ENCODE measurements around the gene COL12A1. TPM values are rescaled to one million over a fixed set of nuclear protein-coding genes. Genes with fewer than 3 reads are reported as not detected.
A peak's percentile ranks its signal among the peaks of the same experiment; 100 is the strongest.

Gene COL12A1
- total and polyA plus RNA-seq, 11 donors = 3.1 to 26.8 (median 18.5) TPM

DNA sequence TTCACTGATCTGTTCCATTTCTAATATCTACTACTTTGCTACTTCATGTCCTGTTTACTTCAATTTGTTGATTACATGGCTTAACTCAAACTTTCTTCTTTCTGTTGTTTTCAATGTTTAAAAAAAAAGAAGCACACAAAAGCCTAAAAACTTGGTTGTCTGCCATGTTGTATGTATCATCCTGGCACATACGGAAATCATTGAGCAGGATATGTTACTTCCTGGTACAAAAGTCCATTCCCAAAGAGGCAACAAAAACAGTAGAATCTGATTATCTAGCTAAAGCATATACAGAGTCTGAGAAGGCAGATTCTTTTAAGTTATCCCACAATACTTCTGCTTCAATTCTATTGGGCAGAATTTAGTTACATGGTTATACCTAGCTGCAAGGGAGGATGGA, 14.5 kb upstream of the COL12A1 start:
- Histone ChIP-seq H3K9me3 (no peaks in the 10 kb centered on the region), H3K36me3 (no peaks in the 10 kb centered on the region), H3K4me1 (peaks cover 0 to 20% (median 9%) of the 10 kb centered on the region in 12 donors), H3K27me3 (no peaks in the 10 kb centered on the region), H3K27ac (no peak overlapping the region), H3K4me3 (no peak overlapping the region)
- 50 to 67% (median 60%) methylated on average over 1 of the region's 1 CpG for WGBS, 4 donors
- no peak for ATAC-seq
- TF ChIP-seq POLR2A (IDR thresholded peaks at IDR 0.05) = no peak
- TF ChIP-seq, protein P1, sequence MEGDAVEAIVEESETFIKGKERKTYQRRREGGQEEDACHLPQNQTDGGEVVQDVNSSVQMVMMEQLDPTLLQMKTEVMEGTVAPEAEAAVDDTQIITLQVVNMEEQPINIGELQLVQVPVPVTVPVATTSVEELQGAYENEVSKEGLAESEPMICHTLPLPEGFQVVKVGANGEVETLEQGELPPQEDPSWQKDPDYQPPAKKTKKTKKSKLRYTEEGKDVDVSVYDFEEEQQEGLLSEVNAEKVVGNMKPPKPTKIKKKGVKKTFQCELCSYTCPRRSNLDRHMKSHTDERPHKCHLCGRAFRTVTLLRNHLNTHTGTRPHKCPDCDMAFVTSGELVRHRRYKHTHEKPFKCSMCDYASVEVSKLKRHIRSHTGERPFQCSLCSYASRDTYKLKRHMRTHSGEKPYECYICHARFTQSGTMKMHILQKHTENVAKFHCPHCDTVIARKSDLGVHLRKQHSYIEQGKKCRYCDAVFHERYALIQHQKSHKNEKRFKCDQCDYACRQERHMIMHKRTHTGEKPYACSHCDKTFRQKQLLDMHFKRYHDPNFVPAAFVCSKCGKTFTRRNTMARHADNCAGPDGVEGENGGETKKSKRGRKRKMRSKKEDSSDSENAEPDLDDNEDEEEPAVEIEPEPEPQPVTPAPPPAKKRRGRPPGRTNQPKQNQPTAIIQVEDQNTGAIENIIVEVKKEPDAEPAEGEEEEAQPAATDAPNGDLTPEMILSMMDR (IDR thresholded peaks at IDR 0.05) = no peak
- intact Hi-C loops (cut with DNase I) = no loop called here
- DNase-seq = no peak

DNA sequence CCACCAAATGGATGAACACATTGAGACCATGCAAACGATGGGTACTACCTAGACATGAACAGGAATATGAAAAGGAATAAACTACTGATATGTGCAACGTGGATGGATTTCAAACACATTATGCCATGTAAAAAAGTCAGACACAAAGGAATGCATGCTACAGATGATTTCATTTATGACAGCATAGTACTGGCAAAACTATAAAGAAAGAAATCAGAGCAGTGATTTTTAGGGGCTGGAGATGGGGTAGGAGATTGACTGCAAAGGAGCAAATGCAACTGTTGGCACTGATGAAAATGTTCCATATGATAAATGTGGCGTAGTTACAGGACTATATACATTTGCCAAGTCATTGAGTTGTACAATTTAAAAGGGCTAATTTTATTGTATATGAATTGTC, 13.4 kb upstream of the COL12A1 start:
- Histone ChIP-seq H3K36me3 (no peaks in the 10 kb centered on the region), H3K4me3 (no peak overlapping the region), H3K9me3 (no peaks in the 10 kb centered on the region), H3K27me3 (no peaks in the 10 kb centered on the region), H3K4me1 (peaks cover 0 to 20% (median 9%) of the 10 kb centered on the region in 12 donors), H3K27ac (no peak overlapping the region)
- TF ChIP-seq, protein P1 (IDR thresholded peaks at IDR 0.05) = no peak
- TF ChIP-seq POLR2A (IDR thresholded peaks at IDR 0.05) = no peak
- WGBS, 4 donors = 85 to 91% (median 91%) methylated on average over 3 of the region's 3 CpGs
- DNase-seq (no peak), ATAC-seq (no peak)
- intact Hi-C loops (cut with DNase I) = loop anchor here in 4 of 10 donors (10.0 kb wide), 2 partner anchors 1124 to 1544 kb away; no protein-coding TSS in a partner anchor

DNA sequence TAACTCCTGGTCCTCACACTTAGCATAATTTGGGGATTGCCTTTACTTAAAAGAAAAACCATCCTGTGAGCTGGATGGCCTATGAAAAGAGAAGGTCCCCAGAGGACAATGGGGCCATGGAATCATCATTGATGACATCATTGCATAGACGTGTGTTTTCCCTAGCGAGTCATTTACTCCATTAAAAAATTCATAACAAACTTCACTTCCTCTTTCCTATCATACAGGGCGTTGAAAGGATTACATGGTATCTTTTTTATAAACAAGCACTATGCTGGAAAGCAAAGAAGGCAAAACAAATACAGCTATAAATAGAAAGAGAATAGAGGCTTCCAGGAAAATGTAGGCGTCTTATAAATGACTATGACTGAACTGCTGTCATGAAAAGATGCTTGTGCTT, 11.3 kb upstream of the COL12A1 start:
- Histone ChIP-seq H3K36me3 (no peaks in the 10 kb centered on the region), H3K27me3 (no peaks in the 10 kb centered on the region), H3K9me3 (no peaks in the 10 kb centered on the region), H3K27ac (peak overlapping the region in 8 of 12 donors; percentile 25 to 65 (median 40)), H3K4me1 (peaks cover 3 to 33% (median 16%) of the 10 kb centered on the region in 12 donors), H3K4me3 (peak overlapping the region in 1 of 12 donors; percentile 5)
- TF ChIP-seq, protein P1 (IDR thresholded peaks at IDR 0.05) = no peak
- TF ChIP-seq POLR2A (IDR thresholded peaks at IDR 0.05) = no peak
- WGBS, 4 donors = 5 to 16% (median 9%) methylated on average over 4 of the region's 4 CpGs
- intact Hi-C loops (cut with DNase I) = loop anchor here in 4 of 10 donors (10.0 kb wide), 2 partner anchors 1122 to 1542 kb away; no protein-coding TSS in a partner anchor
- ATAC-seq (peak; percentile 48 to 82 (median 64)), DNase-seq (no peak)

DNA sequence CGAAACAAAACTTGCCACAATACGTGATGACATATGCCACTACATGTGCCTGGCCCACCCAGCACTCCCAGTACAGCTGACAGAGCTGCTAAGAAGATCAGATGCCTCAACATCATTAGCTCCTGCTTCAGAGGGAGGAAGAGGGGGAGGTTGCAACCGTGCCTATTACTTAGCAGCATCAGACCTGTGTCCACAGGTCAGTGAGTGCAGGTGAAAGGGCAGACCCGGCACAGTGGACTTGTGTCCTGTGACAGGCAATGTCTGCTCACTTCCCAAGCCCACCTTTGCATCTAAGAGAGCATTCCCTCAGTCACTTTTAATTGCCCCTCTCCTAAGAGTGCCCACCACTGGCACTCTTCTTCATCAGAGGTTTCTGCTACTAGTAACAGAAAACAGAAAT, 9.4 kb upstream of the COL12A1 start:
- WGBS, 4 donors = 54 to 74% (median 65%) methylated on average over 3 to 4 of the region's 4 CpGs
- no peaks in the 10 kb centered on the region for H3K9me3 ChIP-seq
- no peak for DNase-seq
- no peak overlapping the region for H3K27ac ChIP-seq
- H3K36me3 ChIP-seq = no peaks in the 10 kb centered on the region
- no peaks in the 10 kb centered on the region for H3K27me3 ChIP-seq
- intact Hi-C loops (cut with DNase I) = loop anchor here in 4 of 10 donors (10.0 kb wide), 2 partner anchors 1120 to 1540 kb away; no protein-coding TSS in a partner anchor
- ATAC-seq = peak in 1 of 4 donors; percentile 36
- TF ChIP-seq POLR2A (IDR thresholded peaks at IDR 0.05) = no peak
- TF ChIP-seq, protein P1 (IDR thresholded peaks at IDR 0.05) = no peak
- no peak overlapping the region for H3K4me3 ChIP-seq
- peaks cover 3 to 42% (median 24%) of the 10 kb centered on the region in 12 donors for H3K4me1 ChIP-seq
